NCI-H128 (cell line): ENCODE data around the gene PREB.
"Not testable (repeated sequence)": the region's sequence is repeated elsewhere in the genome, so short reads cannot be mapped to it uniquely, and the experiment has no call there.

Source experiments
- DNase-seq: peaks from one replicate; lab custom pipeline; 2025; ENCODE audit not compliant: unreplicated experiment; lab: John Stamatoyannopoulos, UW

The PREB gene

DNA sequence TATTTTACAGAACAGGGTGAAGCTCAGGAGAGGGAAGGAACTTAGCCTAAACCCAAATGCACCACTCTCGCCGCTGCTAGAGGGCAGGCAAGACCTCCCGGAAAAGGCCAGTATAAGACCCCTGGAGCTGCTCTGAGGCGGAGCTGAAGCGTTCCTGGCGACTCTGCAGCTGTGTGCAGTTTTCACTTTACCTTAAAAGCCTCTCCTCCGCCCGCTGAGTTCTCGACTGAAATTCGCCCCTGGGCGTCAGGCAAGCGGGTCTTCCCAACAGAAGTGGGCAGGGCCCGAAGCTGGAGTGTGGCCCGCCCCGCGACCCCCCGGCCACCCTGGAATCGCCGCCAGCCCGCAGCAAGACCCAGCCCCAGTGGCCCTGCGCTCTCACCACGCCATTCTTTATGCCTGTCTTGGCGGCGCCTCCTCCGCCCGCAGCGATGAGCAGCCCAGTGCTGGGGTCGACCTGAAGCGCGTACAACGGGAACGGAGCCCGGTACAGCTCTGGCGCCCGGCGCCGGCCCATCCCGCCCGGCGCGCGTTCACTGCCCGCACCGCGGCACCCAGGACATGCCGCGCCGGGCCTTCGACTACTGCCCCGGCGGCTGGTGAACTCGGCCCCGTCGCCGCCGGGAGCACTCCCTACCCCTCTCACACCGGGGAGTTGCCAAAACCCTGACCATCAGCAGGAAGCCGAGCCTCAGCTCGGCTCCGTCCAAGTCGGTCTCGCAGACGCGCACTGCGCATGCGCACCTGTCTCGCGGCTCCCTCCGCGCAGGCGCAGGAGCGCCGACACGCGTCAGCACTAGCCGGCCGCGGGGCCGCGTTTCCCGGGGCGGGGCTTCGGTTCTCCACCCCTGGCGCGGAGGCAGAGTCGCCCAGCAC, at the start of gene PREB:
TSS of gene PREB (minus strand) at position 732 of the 876 bp plus-strand sequence. CDS start at position 517, 215 bp downstream.
- DNase-seq: peak; percentile 92

- DNase-seq: no peak
Measured at GRCh38 chr2:27184115-27184514, 49.7 kb upstream of the PREB start.

GRCh38 chr2:27182346-27182745, 47.9 kb upstream of the PREB start:
- no peak for DNase-seq

- DNase-seq: no peak
Measured at GRCh38 chr2:27179344-27180000, 45.0 kb upstream of the PREB start.

GRCh38 chr2:27178469-27178868, 44.0 kb upstream of the PREB start:
- no peak for DNase-seq

DNA sequence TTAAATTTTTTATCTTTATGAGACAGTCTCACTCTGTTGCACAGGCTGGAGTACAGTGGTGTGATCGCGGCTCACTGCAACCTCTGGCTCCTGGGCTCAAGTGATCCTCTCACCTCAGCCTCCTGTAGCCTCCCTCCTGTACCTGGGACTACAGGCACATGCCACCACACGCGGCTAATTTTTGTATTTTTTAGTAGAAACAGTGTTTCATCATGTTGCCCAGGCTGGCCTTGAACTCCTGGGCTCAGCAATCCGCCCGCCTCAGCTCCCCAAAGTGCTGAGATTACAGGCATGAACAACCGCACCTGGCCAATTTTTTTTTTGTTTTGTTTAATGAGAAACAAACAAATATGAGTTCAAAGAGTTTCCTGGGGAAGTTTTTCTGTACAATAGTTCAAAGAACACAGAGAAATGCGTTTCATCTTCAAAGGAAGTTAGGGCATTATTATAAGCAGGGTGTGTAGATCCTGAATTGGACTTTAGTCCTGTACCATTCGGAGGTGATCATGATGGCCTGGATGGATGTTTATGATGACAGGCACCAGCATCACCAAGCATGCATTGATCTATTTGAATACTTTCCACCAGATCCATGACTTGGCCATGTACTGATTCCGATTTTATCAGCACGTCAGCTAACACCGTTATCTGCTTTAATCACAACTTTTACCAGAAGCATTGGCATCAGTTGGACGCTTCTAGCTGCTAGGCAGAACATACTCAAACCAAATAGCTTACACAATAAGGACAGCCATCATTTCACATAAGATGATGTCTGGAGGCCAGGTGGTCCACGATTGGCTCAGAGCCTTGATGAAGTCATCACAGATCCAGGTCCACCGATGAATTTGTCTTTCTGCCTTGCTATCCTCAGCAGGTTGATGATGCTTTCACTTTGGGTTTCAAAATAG, 43.3 kb upstream of the PREB start:
- DNase-seq: no peak

- DNase-seq: not testable (repeated sequence)
Measured at GRCh38 chr2:27175781-27176180, 41.3 kb upstream of the PREB start.

GRCh38 chr2:27175330-27175729, 40.9 kb upstream of the PREB start:
- no peak for DNase-seq

DNA sequence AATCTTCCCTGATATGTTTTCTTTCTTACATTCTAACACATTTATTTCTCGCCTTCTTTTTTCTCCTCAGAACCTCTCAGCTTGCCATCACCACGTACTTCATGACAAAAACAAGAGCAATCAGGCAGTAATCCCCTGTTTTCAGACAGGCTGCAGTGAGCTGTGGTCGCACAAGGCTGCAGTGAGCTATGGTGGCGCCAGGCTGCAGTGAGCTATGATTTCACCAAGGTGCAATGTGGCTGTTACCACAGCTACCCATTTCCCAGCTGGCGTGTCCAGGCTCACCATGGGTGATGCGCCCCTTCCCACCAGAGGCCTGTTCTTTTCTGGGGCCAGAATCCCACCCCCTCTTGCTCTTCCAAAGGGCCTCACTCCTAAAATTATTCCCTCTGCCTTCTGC, 40.2 kb upstream of the PREB start:
- DNase-seq: no peak

- DNase-seq: no peak
Measured at GRCh38 chr2:27171351-27171848, 37.0 kb upstream of the PREB start.

- no peak for DNase-seq
Measured at GRCh38 chr2:27170581-27171337, 36.3 kb upstream of the PREB start.

- DNase-seq: no peak
Measured at GRCh38 chr2:27164960-27165763, 30.7 kb upstream of the PREB start.

DNA sequence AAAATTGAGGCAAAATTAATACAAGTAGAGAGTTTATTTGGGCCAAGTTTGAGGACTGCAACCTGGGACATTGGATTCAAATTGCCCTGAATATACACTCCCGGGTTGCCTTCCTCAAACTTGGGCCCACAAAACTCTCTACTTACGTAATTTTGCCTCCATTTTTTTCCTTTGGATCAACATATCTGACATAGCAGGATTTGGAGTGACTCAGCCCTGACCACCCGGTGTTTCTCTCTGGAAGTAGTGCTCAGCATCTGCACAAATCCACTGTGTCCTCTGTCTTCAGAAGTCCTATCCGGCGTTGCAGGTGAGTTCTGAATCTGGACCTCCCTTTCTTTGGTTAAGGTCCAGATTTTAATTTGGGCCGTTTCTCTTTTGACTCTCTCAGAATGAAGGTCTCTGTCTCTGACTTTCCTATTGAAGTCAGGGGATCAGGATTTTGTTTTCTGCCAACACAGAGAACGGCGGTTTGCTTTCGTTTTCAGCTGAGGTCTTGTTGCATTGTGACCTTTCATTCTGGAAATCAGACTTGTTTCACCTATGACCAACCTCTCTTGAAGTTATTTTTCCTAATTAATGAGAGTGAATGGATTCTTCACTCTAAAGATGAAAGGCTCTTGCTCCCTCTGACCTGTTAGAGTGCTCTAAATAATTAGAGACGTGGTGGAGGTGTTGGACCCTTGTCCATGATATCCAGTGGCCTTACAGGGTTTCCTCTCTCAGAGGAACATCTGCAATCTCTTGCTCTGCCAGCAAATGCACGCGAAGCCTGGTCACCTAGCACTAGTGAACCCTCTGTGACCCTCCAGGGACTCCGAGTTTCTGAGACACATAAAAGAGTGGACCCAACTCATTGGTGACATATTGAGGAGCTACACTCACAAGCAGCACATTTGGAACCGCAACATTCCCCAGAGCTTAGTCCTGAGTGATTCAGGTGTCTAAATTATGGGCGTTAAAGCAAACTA, 28.0 kb upstream of the PREB start:
- no peak for DNase-seq

DNA sequence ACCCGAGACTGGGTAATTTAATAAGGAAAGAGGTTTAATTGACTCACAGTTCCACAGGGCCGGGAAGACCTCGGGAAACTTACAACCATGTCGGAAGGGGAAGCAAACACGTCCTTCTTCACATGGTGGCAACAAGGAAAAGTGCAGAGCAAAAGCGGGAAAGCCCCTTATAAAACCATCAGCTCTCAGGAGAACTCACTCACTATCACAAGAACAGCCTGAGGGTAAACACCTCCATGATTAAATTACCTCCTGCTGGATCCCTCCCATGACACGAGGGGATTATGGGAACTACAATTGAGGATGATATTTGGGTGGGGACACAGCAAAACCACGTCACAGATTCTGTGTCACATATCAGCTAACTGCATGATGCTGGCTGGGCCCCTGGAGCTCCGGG, 25.8 kb upstream of the PREB start:
- no peak for DNase-seq

DNA sequence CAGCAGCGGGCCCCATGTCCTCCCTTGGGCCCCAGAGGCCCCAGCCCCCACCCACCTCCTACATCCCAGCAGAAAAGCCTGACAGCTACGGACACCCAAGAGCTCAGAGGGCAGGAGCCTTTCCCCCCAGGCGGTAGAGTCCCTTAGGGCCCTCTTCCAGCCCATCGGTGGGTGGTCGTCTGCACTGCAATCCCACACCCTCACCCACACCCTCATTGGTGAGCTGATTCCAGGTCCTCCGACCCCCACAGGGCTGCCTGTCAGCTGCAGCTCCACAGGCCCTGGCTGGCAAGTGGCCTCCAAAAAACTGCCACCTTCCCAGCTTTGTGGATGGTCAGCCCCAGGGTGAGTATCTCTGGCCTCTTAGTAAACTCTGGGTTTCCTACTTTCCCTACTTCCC, 24.8 kb upstream of the PREB start:
- DNase-seq: no peak

DNA sequence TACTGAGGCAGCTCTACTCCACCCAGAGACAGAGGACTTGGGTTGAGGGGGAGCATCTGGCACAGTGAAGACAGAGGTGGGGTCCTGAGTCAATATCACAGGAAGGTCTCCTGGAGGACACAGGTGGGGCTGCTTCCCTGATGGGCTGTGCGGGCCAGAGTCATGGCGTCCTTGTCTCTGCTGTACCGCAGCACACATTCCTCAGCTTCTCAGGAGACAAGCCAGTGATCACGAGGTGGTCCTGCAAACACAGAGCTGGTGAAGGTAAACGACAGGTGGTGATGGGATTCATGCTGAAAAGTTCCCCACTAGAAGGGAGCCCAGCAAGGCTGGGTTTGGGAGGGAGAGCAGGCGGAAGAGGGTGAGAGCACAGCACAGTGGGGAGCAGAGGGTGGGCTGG, 24.0 kb upstream of the PREB start:
- no peak for DNase-seq

DNA sequence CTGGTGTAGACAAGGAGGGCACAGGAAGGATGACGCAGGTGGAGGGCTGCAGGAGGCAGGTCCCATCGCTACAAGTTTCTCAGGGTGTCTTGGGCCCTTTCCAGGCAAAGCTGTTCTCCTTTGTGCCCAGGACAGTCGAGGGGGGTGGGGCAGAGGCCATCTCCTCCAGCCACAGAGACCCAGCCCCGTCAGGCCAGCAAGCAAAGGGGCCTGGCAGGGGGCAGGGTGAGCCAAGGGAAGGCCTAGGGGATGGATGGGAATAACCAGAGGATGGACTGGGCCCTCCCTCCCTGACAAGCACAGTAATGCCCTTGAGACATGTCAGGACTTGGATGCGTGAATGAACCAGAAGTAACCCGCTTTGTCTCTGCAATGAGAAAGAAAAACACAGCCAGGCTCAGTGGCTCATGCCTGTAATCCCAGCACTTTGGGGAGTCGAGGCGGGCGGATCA, 20.7 kb upstream of the PREB start:
- DNase-seq: no peak

GRCh38 chr2:27154488-27154887, 20.1 kb upstream of the PREB start:
- no peak for DNase-seq
